Effector memory CD4-positive, alpha-beta T cell (primary cell): ENCODE data around the gene WDR86.

Experiments used
- DNase-seq, 3 donors: peaks; one replicate each; pipeline ENCODE4 v3.0.0-alpha.2; 2020
- H3K27ac ChIP-seq: 2 replicates; pipeline ENCODE4 v1.7.0; 2013; ENCODE audit warnings: mild to moderate bottlenecking, low read length, moderate library complexity; ENCODE audit not compliant: insufficient read depth, poor library complexity, severe bottlenecking
- H3K27me3 ChIP-seq: replicated peaks from 2 replicates; pipeline ENCODE4 v1.7.0; 2013; ENCODE audit warnings: mild to moderate bottlenecking, low read length; ENCODE audit not compliant: insufficient read depth, control insufficient read depth, poor library complexity, severe bottlenecking
- H3K36me3 ChIP-seq: 2 replicates; pipeline ENCODE4 v1.7.0; 2013; ENCODE audit warnings: mild to moderate bottlenecking, low read length, moderate library complexity; ENCODE audit not compliant: control insufficient read depth, insufficient read depth
- H3K4me1 ChIP-seq: 2 replicates; pipeline ENCODE4 v1.7.0; 2013; ENCODE audit warnings: low read length, mild to moderate bottlenecking; ENCODE audit not compliant: control insufficient read depth, insufficient read depth, poor library complexity, severe bottlenecking
- H3K4me3 ChIP-seq: 2 replicates; pipeline ENCODE4 v1.7.0; 2013; ENCODE audit warnings: low read length, low read depth, mild to moderate bottlenecking; ENCODE audit not compliant: insufficient read depth, poor library complexity, severe bottlenecking
- H3K9me3 ChIP-seq: 2 replicates; pipeline ENCODE4 v1.7.0; 2013; ENCODE audit warnings: mild to moderate bottlenecking, low read length, moderate library complexity; ENCODE audit not compliant: control insufficient read depth
- total RNA-seq, 3 donors: gene quantifications; one replicate each; lab custom pipeline; 2026; lab: John Stamatoyannopoulos, UW

Gene WDR86
- 15.7 to 33.2 (median 27.0) reads per million in 3 donors for total RNA-seq

- no peak for DNase-seq
- peak within 1 kb of the TSS; percentile 91 for H3K27ac ChIP-seq
- no peaks in the 10 kb centered on the region for H3K27me3 ChIP-seq
- H3K9me3 ChIP-seq: no peaks in the 10 kb centered on the region
- peaks cover 25% of the 10 kb centered on the region for H3K4me1 ChIP-seq
- peak within 1 kb of the TSS; percentile 69 for H3K4me3 ChIP-seq
- H3K36me3 ChIP-seq: peaks cover 3% of the 10 kb centered on the region
Measured at GRCh38 chr7:151409667-151410404, at the start of gene WDR86. Gene WDR86 (minus strand): TSS chr7:151410038. CDS start chr7:151409589, 449 bp downstream.

- Histone ChIP-seq H3K4me3 (no peak overlapping the region), H3K4me1 (no peaks in the 10 kb centered on the region), H3K27ac (no peak overlapping the region), H3K36me3 (no peaks in the 10 kb centered on the region), H3K27me3 (no peaks in the 10 kb centered on the region), H3K9me3 (peaks cover 8% of the 10 kb centered on the region)
- no peak for DNase-seq
Measured at GRCh38 chr7:151457534-151457933, 47.7 kb upstream of the WDR86 start.

GRCh38 chr7:151456782-151457181 is 46.9 kb upstream of the WDR86 start:
- H3K4me1 ChIP-seq: no peaks in the 10 kb centered on the region
- H3K9me3 ChIP-seq: peaks cover under 1% of the 10 kb centered on the region
- H3K27me3 ChIP-seq: no peaks in the 10 kb centered on the region
- H3K4me3 ChIP-seq: no peak overlapping the region
- no peak overlapping the region for H3K27ac ChIP-seq
- DNase-seq: no peak
- H3K36me3 ChIP-seq: no peaks in the 10 kb centered on the region

- Histone ChIP-seq H3K27me3 (no peaks in the 10 kb centered on the region), H3K4me1 (no peaks in the 10 kb centered on the region), H3K4me3 (no peak overlapping the region), H3K9me3 (no peaks in the 10 kb centered on the region), H3K36me3 (no peaks in the 10 kb centered on the region), H3K27ac (no peak overlapping the region)
- DNase-seq: no peak
Measured at GRCh38 chr7:151456276-151456675, 46.4 kb upstream of the WDR86 start.

GRCh38 chr7:151455690-151456089 is 45.9 kb upstream of the WDR86 start:
- Histone ChIP-seq H3K36me3 (no peaks in the 10 kb centered on the region), H3K9me3 (no peaks in the 10 kb centered on the region)

GRCh38 chr7:151454932-151455530 is 45.2 kb upstream of the WDR86 start:
- no peak overlapping the region for H3K4me3 ChIP-seq
- H3K27ac ChIP-seq: no peak overlapping the region
- H3K27me3 ChIP-seq: no peaks in the 10 kb centered on the region
- H3K4me1 ChIP-seq: no peaks in the 10 kb centered on the region
- no peaks in the 10 kb centered on the region for H3K36me3 ChIP-seq
- H3K9me3 ChIP-seq: no peaks in the 10 kb centered on the region
- no peak for DNase-seq

More at GRCh38 chr7:151455690-151456089, 45.9 kb upstream of the WDR86 start:
- Histone ChIP-seq H3K4me3 (no peak overlapping the region), H3K27me3 (no peaks in the 10 kb centered on the region), H3K4me1 (no peaks in the 10 kb centered on the region), H3K27ac (no peak overlapping the region)
- no peak for DNase-seq

GRCh38 chr7:151454305-151454704 is 44.5 kb upstream of the WDR86 start:
- Histone ChIP-seq H3K9me3 (no peaks in the 10 kb centered on the region), H3K27ac (no peak overlapping the region), H3K36me3 (no peaks in the 10 kb centered on the region), H3K27me3 (no peaks in the 10 kb centered on the region), H3K4me3 (no peak overlapping the region), H3K4me1 (no peaks in the 10 kb centered on the region)
- DNase-seq: no peak

- H3K9me3 ChIP-seq: no peaks in the 10 kb centered on the region
- no peak for DNase-seq
- no peak overlapping the region for H3K27ac ChIP-seq
- no peaks in the 10 kb centered on the region for H3K27me3 ChIP-seq
- H3K4me1 ChIP-seq: no peaks in the 10 kb centered on the region
- H3K4me3 ChIP-seq: no peak overlapping the region
- no peaks in the 10 kb centered on the region for H3K36me3 ChIP-seq
Measured at GRCh38 chr7:151453326-151453791, 43.5 kb upstream of the WDR86 start.

- no peak for DNase-seq
- H3K27me3 ChIP-seq: no peaks in the 10 kb centered on the region
- H3K27ac ChIP-seq: no peak overlapping the region
- H3K36me3 ChIP-seq: no peaks in the 10 kb centered on the region
- no peak overlapping the region for H3K4me3 ChIP-seq
- H3K9me3 ChIP-seq: no peaks in the 10 kb centered on the region
- H3K4me1 ChIP-seq: no peaks in the 10 kb centered on the region
Measured at GRCh38 chr7:151452680-151453325, 43.0 kb upstream of the WDR86 start.
